ENCODE data around the gene KDM4B. TPM values are rescaled to one million over a fixed set of nuclear protein-coding genes. Genes with fewer than 3 reads are reported as not detected.

The KDM4B gene
- total and polyA plus RNA-seq, 2 of the 8 experiments (the other 6 are each of a cell fraction or from before 2014, with no cell fraction given): 12.0 to 31.9 TPM

DNA sequence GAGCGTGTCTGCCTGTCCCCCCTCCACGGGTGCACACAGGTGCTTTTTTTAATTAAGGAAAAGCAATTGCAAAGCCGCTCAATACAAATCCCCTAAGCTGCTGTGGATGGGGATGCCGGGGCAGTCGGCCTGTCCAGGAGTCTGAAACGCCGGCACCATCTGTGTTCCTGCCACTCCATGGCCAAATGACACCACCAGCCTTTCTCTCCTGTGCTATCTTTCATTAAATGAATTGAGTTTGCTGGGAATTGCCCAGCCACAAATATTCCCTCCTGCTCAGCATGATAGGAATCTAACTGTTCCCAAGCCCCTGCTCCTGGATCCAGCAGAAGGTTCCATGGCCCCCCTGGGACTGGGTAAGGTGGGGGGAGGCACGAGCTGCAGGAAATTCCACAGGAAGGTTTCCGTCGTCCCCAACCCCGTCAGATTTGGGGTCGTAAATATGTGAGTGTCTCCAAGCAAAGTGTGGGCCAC is 139.2 kb downstream of the KDM4B start:
- H3K4me1 ChIP-seq (replicated peaks in 1 of 4; ENCODE audit: control insufficient read depth in 3 of 4, insufficient read depth in 4 of 4, low read length in 3 of 4): peaks cover 0 to 16% (median 8%) of the 10 kb centered on the region in 4 experiments; a peak in 5 of 7 replicates

More for the DNA sequence above, 139.2 kb downstream of the KDM4B start:
- 84% methylated on average over 12 of the region's 12 CpGs; no CpG with 5 or more reads in 1 of the 2 experiments for WGBS, 2 experiments (ENCODE audit: extremely low coverage in 1 of 2, insufficient coverage in 1 of 2, insufficient read length in 1 of 2, insufficient replicate concordance in 2 of 2, low coverage in 1 of 2, low lambda C conversion rate in 2 of 2, missing lambda C conversion rate in 1 of 2)
- ChIA-PET POLR2A (ENCODE audit: partially characterized antibody) (interaction anchor here (0.9 to 1.0 kb wide), 2 partner anchors 9 to 15 kb away, joined by 3 read pairs; no protein-coding TSS in a partner anchor), CTCF (ENCODE audit: partially characterized antibody) (interaction anchor here (0.8 to 9.5 kb wide), 10 partner anchors 11 to 70 kb away, joined by 3 to 73 read pairs (median 6); no protein-coding TSS in a partner anchor)
- no peak overlapping the region for H3K18ac ChIP-seq (ENCODE audit: extremely low read depth, low read length)
- H3K4me3 ChIP-seq (ENCODE audit: extremely low read depth in 1 of 4, insufficient read depth in 2 of 4, low read depth in 3 of 4, low read length in 4 of 4): no peak overlapping the region
- no peak overlapping the region for H2AK5ac ChIP-seq (ENCODE audit: low read depth, low read length)
- no peak overlapping the region for H4K91ac ChIP-seq (replicated peaks; ENCODE audit: insufficient read length, low read length)
- no peaks in the 10 kb centered on the region for H3K79me2 ChIP-seq (ENCODE audit: control insufficient read depth in 1 of 2, insufficient read depth in 2 of 2, low read length in 2 of 2)
- FAIRE-seq (no peak), DNase-seq (ENCODE audit: low read depth in 1 of 2, low spot score in 2 of 2) (no peak)
- no peak overlapping the region for H2BK15ac ChIP-seq (ENCODE audit: low read length)
- H4K8ac ChIP-seq (ENCODE audit: extremely low read depth, insufficient read depth, low read length): peak overlapping the region; percentile 3; the same call in 1 of the 2 replicates
- no peak for TF ChIP-seq RAD21 (IDR thresholded peaks at IDR 0.05 in 1 of 2, conservative IDR thresholded peaks at IDR 0.05 in 1 of 2; ENCODE audit: low read depth in 2 of 2, low read length in 2 of 2)
- no peak for TF ChIP-seq CHD2 (IDR thresholded peaks at IDR 0.05; ENCODE audit: low read length)
- TF ChIP-seq SIRT6 (IDR thresholded peaks at IDR 0.05; ENCODE audit: low read length): no peak
- no peak for TF ChIP-seq POLR2A (IDR thresholded peaks at IDR 0.05; ENCODE audit: control extremely low read depth in 1 of 2, low read depth in 2 of 2, low read length in 2 of 2)
- TF ChIP-seq RXRA (IDR thresholded peaks at IDR 0.05; ENCODE audit: insufficient read depth, low read depth, low read length): no peak
- no peak for TF ChIP-seq SUZ12 (IDR thresholded peaks at IDR 0.05; ENCODE audit: low read length)
- TF ChIP-seq, protein P1, sequence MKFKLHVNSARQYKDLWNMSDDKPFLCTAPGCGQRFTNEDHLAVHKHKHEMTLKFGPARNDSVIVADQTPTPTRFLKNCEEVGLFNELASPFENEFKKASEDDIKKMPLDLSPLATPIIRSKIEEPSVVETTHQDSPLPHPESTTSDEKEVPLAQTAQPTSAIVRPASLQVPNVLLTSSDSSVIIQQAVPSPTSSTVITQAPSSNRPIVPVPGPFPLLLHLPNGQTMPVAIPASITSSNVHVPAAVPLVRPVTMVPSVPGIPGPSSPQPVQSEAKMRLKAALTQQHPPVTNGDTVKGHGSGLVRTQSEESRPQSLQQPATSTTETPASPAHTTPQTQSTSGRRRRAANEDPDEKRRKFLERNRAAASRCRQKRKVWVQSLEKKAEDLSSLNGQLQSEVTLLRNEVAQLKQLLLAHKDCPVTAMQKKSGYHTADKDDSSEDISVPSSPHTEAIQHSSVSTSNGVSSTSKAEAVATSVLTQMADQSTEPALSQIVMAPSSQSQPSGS (IDR thresholded peaks at IDR 0.05; ENCODE audit: low read length): no peak
- H3K4ac ChIP-seq (replicated peaks; ENCODE audit: insufficient read length, low read depth, low read length): no peak overlapping the region
- no peaks in the 10 kb centered on the region for H3K36me3 ChIP-seq (ENCODE audit: control insufficient read depth in 2 of 4, insufficient read depth in 4 of 4, low read length in 3 of 4)
- H2BK20ac ChIP-seq (ENCODE audit: low read length): no peak overlapping the region
- H2BK12ac ChIP-seq (ENCODE audit: low read depth, low read length): no peak overlapping the region
- no peaks in the 10 kb centered on the region for H3K27me3 ChIP-seq (replicated peaks in 1 of 4; ENCODE audit: control insufficient read depth in 3 of 4, extremely low read depth in 1 of 4, insufficient read depth in 3 of 4, low read length in 3 of 4)
- no peaks in the 10 kb centered on the region for H3K23me2 ChIP-seq (ENCODE audit: low read depth, low read length)
- no peak overlapping the region for H3K27ac ChIP-seq (ENCODE audit: low read depth, low read length)
- H3K79me1 ChIP-seq (ENCODE audit: low read depth, low read length): no peaks in the 10 kb centered on the region
- no peak overlapping the region for H3K56ac ChIP-seq (replicated peaks; ENCODE audit: insufficient read length, low read depth, low read length)
- no peak overlapping the region for H2AFZ ChIP-seq (ENCODE audit: low read length)
- H3K4me2 ChIP-seq (ENCODE audit: insufficient read depth in 1 of 2, low read depth in 2 of 2, low read length in 2 of 2): no peak overlapping the region
- peaks cover 0 to 3% of the 10 kb centered on the region in 2 experiments for H4K20me1 ChIP-seq (replicated peaks in 1 of 2; ENCODE audit: control insufficient read depth in 1 of 2, insufficient read depth in 2 of 2, low read length in 2 of 2)
- H3K14ac ChIP-seq (ENCODE audit: insufficient read length): no peak overlapping the region
- H3K9ac ChIP-seq (replicated peaks in 1 of 4; ENCODE audit: extremely low read depth in 1 of 4, low read depth in 3 of 4, low read length in 3 of 4): no peak overlapping the region
- no peak overlapping the region for H4K5ac ChIP-seq (ENCODE audit: insufficient read length, low read depth, low read length)
- H3K9me3 ChIP-seq (ENCODE audit: insufficient read depth in 2 of 2, low read depth in 1 of 2, low read length in 1 of 2): no peaks in the 10 kb centered on the region
- H3K23ac ChIP-seq (ENCODE audit: insufficient read length): no peak overlapping the region
- H2BK120ac ChIP-seq (replicated peaks; ENCODE audit: low read depth, low read length): no peak overlapping the region
- H2BK5ac ChIP-seq (ENCODE audit: low read depth, low read length): 0 out of 2 replicates have a peak overlapping the region, but pooled peaks have one; percentile 49
